CD4-positive, alpha-beta T cell (primary cell): Measurements from ENCODE around the gene KDSR. TPM values are rescaled to one million over a fixed set of nuclear protein-coding genes. Genes with fewer than 3 reads are reported as not detected.

Experiments
- ATAC-seq: fragments of 200-7000 bp; cut with Tn5 transposase; one replicate; pipeline ENCODE4 v1.10.0; 2022; ENCODE audit warnings: mild to moderate bottlenecking; ENCODE audit not compliant: poor library complexity
- CTCF ChIA-PET: fragments of 350-600 bp; sonication (Branson Sonifier 250); formaldehyde crosslinking; loops from one replicate; lab custom pipeline; 2021; ENCODE audit warnings: antibody characterized with exemption, inconsistent platforms; lab: Charles Lee
- POLR2A ChIA-PET: fragments of 350-600 bp; sonication (Branson Sonifier 250); formaldehyde crosslinking; loops from one replicate; lab custom pipeline; 2021; ENCODE audit warnings: antibody characterized with exemption, inconsistent platforms; lab: Charles Lee
- DNase-seq, 14 experiments: peaks; one replicate each; pipeline ENCODE4 v3.0.0-alpha.2; 2013 to 2020; ENCODE audit warnings: mixed read lengths in 2 of 14
- H3K27ac ChIP-seq, 2 donors: one replicate each; pipeline versions ENCODE4 v1.5.1 to v1.7.0; 2013; ENCODE audit warnings: low read length in 2 of 2, low read depth in 1 of 2, mild to moderate bottlenecking in 1 of 2
- H3K27me3 ChIP-seq, 2 experiments: 1 replicate in 1 of 2; 2 replicates in 1 of 2; pipeline versions ENCODE4 v1.6.1 to v1.7.0; 2013; ENCODE audit warnings: low read length in 2 of 2, control low read depth in 1 of 2, mild to moderate bottlenecking in 1 of 2, moderate library complexity in 1 of 2; ENCODE audit not compliant: insufficient read depth in 2 of 2, control insufficient read depth in 1 of 2
- H3K36me3 ChIP-seq: one replicate; pipeline ENCODE4 v1.6.1; 2013; ENCODE audit warnings: low read length, control low read depth; ENCODE audit not compliant: insufficient read depth
- H3K4me1 ChIP-seq: one replicate; pipeline ENCODE4 v1.6.1; 2013; ENCODE audit warnings: low read length, control low read depth; ENCODE audit not compliant: insufficient read depth
- H3K4me3 ChIP-seq: one replicate; pipeline ENCODE4 v1.5.1; 2013; ENCODE audit warnings: mild to moderate bottlenecking, low read length, moderate library complexity
- H3K9me3 ChIP-seq, 2 experiments: 1 replicate in 1 of 2; 2 replicates in 1 of 2; pipeline versions ENCODE4 v1.6.1 to v1.7.0; 2013; ENCODE audit warnings: low read length in 2 of 2, mild to moderate bottlenecking in 2 of 2, control low read depth in 1 of 2, moderate library complexity in 1 of 2; ENCODE audit not compliant: control insufficient read depth in 1 of 2, insufficient read depth in 1 of 2
- H3K27ac Mint-ChIP-seq: one replicate; pipeline ENCODE4 v1.8.0; 2020; ENCODE audit warnings: mixed read lengths
- H3K27me3 Mint-ChIP-seq: one replicate; pipeline ENCODE4 v1.8.0; 2021; ENCODE audit warnings: mixed read lengths
- H3K36me3 Mint-ChIP-seq: one replicate; pipeline ENCODE4 v1.8.0; 2021; ENCODE audit warnings: low read depth, mixed read lengths
- H3K4me1 Mint-ChIP-seq: one replicate; pipeline ENCODE4 v1.8.0; 2021; ENCODE audit warnings: low read depth, mixed read lengths
- H3K4me3 Mint-ChIP-seq: one replicate; pipeline ENCODE4 v1.8.0; 2020; ENCODE audit warnings: mild to moderate bottlenecking, mixed read lengths
- H3K9me3 Mint-ChIP-seq: one replicate; pipeline ENCODE4 v1.8.0; 2020; ENCODE audit warnings: mixed read lengths
- CTCF ChIP-seq: fragments of 200-600 bp; IDR thresholded peaks from one replicate; pipeline ENCODE4 v1.8.0; 2022; ENCODE audit warnings: antibody characterized with exemption, mild to moderate bottlenecking
- intact Hi-C, 2 experiments: fragments of 100-400 bp; cut with DNase I in 1 of 2; cut with micrococcal nuclease in 1 of 2; formaldehyde crosslinking; loops; one replicate each; pipeline versions ENCODE4 v1.15.1 to v1.9.0; 2023 to 2025; cut with DNase I, micrococcal nuclease
- total RNA-seq, 174 experiments: library from RNA in 2 of 174; stranded (reverse) in 2 of 174; gene quantifications; one replicate each; pipeline ENCODE4 v1.2.3 and lab custom pipeline; 2021 to 2026

Gene KDSR
- total RNA-seq, 2 experiments from 2014 or later: 21.1 to 23.5 TPM

GRCh38 chr18:63301434-63301833 is 65.6 kb downstream of the KDSR start:
- peaks cover 46% of the 10 kb centered on the region for H3K36me3 Mint-ChIP-seq
- Histone ChIP-seq H3K4me3 (no peak overlapping the region), H3K36me3 (peaks cover 24% of the 10 kb centered on the region), H3K9me3 (no peaks in the 10 kb centered on the region), H3K27ac (no peak overlapping the region), H3K4me1 (peaks cover 57% of the 10 kb centered on the region), H3K27me3 (no peaks in the 10 kb centered on the region)
- no peaks in the 10 kb centered on the region for H3K9me3 Mint-ChIP-seq
- H3K27ac Mint-ChIP-seq: peak overlapping the region; percentile 94
- POLR2A ChIA-PET: interaction anchor here (1.7 kb wide), 1 partner anchor 8 kb away, joined by 5 read pairs; no protein-coding TSS in a partner anchor
- H3K4me1 Mint-ChIP-seq: peaks cover 79% of the 10 kb centered on the region
- H3K4me3 Mint-ChIP-seq: peak overlapping the region; percentile 23
- intact Hi-C loops: loop anchor here in 1 of 2 experiments (2.0 kb wide), 1 partner anchor 15 kb away; no protein-coding TSS in a partner anchor
- no peaks in the 10 kb centered on the region for H3K27me3 Mint-ChIP-seq
- no peak for ATAC-seq
- TF ChIP-seq CTCF: no peak
- peak in 2 of 14 experiments; percentile 46 to 57 for DNase-seq
- CTCF ChIA-PET: interaction anchor here (1.0 to 4.9 kb wide), 3 partner anchors 16 to 66 kb away, joined by 3 to 26 read pairs (median 5); no protein-coding TSS in a partner anchor

GRCh38 chr18:63299837-63300745 is 66.9 kb downstream of the KDSR start:
- H3K36me3 Mint-ChIP-seq: peaks cover 56% of the 10 kb centered on the region
- Histone ChIP-seq H3K9me3 (no peaks in the 10 kb centered on the region), H3K36me3 (peaks cover 35% of the 10 kb centered on the region), H3K4me3 (no peak overlapping the region), H3K27ac (peak overlapping the region in 1 of 2 donors; percentile 27), H3K27me3 (no peaks in the 10 kb centered on the region), H3K4me1 (peaks cover 58% of the 10 kb centered on the region)
- DNase-seq (peak in 4 of 14 experiments; percentile 12 to 66 (median 34)), ATAC-seq (peak; percentile 69)
- no peaks in the 10 kb centered on the region for H3K27me3 Mint-ChIP-seq
- H3K4me3 Mint-ChIP-seq: peak overlapping the region; percentile 47
- ChIA-PET POLR2A (interaction anchor here (0.7 to 2.8 kb wide), 6 partner anchors 8 to 66 kb away, joined by 3 to 31 read pairs (median 14); partner anchors contain the start of gene BCL2), CTCF (interaction anchor here (2.3 to 4.9 kb wide), 2 partner anchors 17 to 18 kb away, joined by 10 to 26 read pairs; no protein-coding TSS in a partner anchor)
- H3K4me1 Mint-ChIP-seq: peaks cover 78% of the 10 kb centered on the region
- intact Hi-C loops: loop anchor here in 1 of 2 experiments (2.0 kb wide), 1 partner anchor 17 kb away; no protein-coding TSS in a partner anchor
- peak overlapping the region; percentile 94 for H3K27ac Mint-ChIP-seq
- TF ChIP-seq CTCF: no peak
- no peaks in the 10 kb centered on the region for H3K9me3 Mint-ChIP-seq
